GM12875 (cell line): Measurements from ENCODE around the gene DLGAP4.

Source experiments
- H3K4me3 ChIP-seq: one replicate; pipeline ENCODE4 v1.5.1; 2011; ENCODE audit warnings: low read depth, low read length, control low read depth
- TF ChIP-seq, protein P1 (sequence below): IDR thresholded peaks from 2 replicates; pipeline ENCODE4 v1.5.1; 2011; ENCODE audit warnings: low read depth, mild to moderate bottlenecking, control low read depth, inconsistent platforms, low read length, moderate library complexity, borderline replicate concordance; ENCODE audit not compliant: insufficient read depth

Gene DLGAP4

DNA sequence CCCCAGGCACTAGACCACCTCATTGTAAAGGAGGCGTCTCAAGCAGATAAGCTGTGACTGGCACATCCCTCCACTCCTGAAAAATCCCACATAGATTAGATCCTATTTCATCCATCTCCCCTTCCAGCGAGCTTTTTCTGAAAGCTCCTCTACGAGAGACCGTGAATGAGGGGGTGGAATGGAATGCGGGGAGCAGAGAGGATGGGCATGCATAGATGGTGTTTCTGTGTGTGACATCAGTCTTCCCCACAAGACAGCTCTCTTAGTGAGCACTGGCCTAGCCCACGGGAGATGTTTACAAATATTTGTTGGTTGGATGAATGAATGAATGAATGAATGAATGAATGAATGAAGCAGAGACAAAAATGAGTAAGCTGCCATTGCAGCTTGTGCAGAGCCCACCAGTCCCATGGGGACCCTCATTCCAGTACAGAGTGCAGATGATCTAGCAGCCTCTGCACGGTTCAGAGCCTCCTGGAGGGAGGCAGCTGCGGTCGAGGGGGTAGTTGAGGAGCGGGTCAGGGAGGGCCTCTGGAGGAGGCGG is 98.4 kb downstream of the DLGAP4 start:
- H3K4me3 ChIP-seq, result no peak overlapping the region
- TF ChIP-seq, protein P1, sequence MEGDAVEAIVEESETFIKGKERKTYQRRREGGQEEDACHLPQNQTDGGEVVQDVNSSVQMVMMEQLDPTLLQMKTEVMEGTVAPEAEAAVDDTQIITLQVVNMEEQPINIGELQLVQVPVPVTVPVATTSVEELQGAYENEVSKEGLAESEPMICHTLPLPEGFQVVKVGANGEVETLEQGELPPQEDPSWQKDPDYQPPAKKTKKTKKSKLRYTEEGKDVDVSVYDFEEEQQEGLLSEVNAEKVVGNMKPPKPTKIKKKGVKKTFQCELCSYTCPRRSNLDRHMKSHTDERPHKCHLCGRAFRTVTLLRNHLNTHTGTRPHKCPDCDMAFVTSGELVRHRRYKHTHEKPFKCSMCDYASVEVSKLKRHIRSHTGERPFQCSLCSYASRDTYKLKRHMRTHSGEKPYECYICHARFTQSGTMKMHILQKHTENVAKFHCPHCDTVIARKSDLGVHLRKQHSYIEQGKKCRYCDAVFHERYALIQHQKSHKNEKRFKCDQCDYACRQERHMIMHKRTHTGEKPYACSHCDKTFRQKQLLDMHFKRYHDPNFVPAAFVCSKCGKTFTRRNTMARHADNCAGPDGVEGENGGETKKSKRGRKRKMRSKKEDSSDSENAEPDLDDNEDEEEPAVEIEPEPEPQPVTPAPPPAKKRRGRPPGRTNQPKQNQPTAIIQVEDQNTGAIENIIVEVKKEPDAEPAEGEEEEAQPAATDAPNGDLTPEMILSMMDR, result no peak

DNA sequence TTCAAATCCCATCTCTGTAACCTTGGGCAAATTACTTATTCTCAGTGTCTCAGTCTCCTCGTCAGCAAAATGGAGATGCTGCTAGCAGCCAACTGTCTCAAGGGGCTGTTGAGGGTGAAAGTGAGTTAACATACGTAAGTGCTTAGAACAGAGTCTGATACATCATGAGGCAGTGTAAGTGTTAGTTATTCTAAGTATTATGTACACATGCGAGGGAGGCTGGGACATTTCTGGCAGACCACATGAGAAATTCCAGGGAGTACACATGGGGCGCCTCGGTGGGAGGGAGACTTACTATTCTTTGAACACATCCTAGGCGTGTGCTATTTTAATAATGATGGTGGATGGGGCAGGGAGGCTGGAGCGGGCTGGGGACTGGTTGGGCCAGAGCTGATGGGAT is 99.1 kb downstream of the DLGAP4 start:
- no peak overlapping the region for H3K4me3 ChIP-seq
- TF ChIP-seq, protein P1, result no peak

DNA sequence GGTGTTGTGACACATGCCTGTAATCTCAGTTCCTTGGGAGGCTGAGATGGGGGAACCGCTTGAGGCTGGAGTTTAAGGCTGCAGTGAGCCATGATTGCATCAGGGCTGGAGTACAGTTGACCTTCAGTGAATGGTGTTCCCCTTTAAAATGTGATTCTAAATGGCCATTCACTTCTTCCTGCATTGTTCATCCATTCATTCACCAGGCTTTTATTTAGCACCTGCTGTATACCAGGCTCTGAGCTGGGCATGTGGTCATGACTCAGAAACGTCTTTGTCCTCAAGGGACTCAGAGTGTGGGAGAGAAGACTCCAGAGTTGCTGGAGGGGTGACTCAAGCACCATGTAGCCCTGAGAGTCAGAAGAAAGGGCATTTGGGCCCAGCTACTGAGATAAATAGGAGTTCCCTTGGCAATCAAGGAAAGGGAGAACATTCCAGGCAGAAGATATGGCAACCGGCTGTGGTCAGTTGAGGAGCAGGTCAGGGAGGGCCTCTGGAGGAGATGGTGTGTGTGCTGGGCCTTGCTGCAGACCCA is 101.1 kb downstream of the DLGAP4 start:
- TF ChIP-seq, protein P1, result no peak
- H3K4me3 ChIP-seq, result no peak overlapping the region

DNA sequence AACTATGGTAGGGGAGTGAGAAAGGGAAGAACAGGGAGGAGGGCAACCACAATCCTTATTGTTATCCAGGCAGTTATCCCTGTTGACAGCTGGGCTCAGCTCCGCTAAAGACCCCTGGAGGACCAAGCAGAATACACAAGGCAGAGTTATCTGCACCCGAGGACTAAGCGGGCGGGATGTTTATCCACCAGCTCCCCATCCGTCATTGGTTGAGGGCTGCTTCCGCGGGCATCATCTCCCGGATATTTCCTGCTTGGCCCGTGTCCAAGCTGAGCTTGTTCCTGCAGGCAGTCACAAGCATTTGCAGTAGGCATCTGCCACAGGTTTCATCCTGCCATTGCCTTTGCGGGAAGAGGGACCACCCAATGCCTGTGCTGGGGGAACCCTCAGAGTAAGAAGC is 102.1 kb downstream of the DLGAP4 start:
- TF ChIP-seq, protein P1, result no peak
- H3K4me3 ChIP-seq, result no peak overlapping the region

DNA sequence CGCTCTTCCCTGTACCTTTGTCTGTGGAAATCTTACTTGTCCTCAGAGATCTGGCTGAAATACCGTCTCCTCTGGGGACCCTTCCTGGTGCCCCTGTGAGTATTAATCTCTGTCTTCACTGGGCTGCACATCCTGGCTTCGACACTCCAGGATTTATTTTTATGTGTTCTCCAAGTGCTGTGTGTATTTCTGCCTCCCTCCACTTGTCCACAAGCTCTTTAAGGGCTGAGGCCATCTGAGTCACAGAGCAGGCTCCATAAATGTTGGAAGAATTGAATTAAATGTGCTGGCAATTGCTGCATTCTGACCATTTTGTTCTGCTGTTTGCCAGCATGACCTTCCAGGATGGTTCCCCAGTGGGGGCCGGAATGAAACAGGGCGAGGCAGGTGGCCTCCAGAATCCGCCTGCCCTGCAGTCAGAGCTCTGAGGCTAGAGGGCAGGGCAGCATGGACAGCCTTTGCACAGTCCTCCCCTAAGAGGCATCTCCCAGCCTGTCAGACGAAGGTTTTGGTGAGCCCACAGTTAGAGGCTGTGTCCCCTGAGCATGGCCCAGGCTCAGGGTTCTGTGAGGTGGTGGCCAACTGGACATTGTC is 105.8 kb downstream of the DLGAP4 start:
- TF ChIP-seq, protein P1, result no peak

DNA sequence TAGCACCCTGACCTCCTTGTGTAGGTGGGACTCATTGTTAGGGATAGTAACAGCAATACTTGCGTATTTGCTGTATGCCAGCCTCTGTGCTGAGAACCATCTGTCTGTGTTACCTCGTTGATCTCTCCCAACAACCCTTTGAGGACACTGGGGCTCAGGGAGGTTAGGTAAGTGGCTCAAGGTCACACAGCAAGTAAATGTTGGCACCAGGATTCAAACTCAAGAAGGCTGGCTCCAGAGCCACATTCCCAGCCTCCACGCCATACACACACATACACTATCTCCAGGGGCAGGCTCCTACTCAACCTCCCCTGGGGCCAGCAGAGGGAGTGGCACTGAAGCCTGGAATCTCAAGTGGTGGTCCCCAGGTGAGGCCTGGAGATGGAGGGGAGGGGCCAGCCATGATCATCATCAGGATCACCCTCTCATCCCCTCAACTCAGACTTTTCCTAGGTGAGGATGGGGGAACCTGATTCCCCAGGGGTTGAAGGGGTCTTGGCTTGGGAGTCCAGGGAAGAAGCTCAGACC is 109.4 kb downstream of the DLGAP4 start:
- TF ChIP-seq, protein P1, result no peak
- H3K4me3 ChIP-seq, result no peak overlapping the region

More for the DNA sequence above, 105.8 kb downstream of the DLGAP4 start:
- no peak overlapping the region for H3K4me3 ChIP-seq

DNA sequence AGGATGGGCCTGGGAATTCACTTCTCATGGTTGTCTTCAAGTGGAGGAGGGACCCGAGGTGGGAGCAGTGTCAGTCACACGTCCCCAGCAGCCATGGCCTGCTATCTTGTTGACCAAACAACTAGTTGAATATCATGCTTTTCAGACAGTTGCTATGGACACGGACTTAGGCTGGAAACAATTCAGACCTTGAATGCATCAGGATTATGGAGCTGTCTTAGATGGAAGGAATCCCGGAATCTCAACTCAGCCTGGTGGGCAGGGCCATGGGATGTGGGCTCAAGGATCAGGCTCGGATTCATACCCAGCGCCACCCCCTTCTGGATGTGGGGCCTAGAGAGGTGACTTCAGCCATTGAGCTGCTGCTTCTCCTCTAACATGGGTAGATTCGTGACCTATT is 112.6 kb downstream of the DLGAP4 start:
- H3K4me3 ChIP-seq, result no peak overlapping the region
- TF ChIP-seq, protein P1, result no peak
